Left colon (tissue), 2 donors: ENCODE results near the gene EPSTI1. TPM values are rescaled to one million over a fixed set of nuclear protein-coding genes. Genes with fewer than 3 reads are reported as not detected.

ENCODE experiments used
- ATAC-seq: fragments of 200-7000 bp; cut with Tn5 transposase; one replicate; pipeline ENCODE4 v1.9.1; 2020; ENCODE audit warnings: mild to moderate bottlenecking, moderate library complexity
- DNase-seq, 2 donors: peaks; one replicate each; pipeline ENCODE4 v3.0.0-alpha.2; 2020
- intact Hi-C, 2 donors: fragments of 100-400 bp; cut with DNase I in 1 of 2; cut with micrococcal nuclease in 1 of 2; formaldehyde crosslinking; loops; one replicate each; pipeline versions ENCODE4 v1.11.2 to v1.14.0; 2022; cut with DNase I, micrococcal nuclease
- total RNA-seq, 2 donors: library from RNA; stranded (reverse); fragmentation: NEBNext Ultra II Directional; extraction: Animal tissue kit (Norgen Biotek cat#: 25700); gene quantifications; one replicate each; pipeline ENCODE4 v1.2.1, GENCODE V29; 2021
- donor health status: DM: no; HTN: no; CAD: no.
- donor health status: DM: yes; HTN: yes; CAD: no.

The EPSTI1 gene
- total RNA-seq, 2 donors from 2014 or later: 9.4 to 24.2 TPM

DNA sequence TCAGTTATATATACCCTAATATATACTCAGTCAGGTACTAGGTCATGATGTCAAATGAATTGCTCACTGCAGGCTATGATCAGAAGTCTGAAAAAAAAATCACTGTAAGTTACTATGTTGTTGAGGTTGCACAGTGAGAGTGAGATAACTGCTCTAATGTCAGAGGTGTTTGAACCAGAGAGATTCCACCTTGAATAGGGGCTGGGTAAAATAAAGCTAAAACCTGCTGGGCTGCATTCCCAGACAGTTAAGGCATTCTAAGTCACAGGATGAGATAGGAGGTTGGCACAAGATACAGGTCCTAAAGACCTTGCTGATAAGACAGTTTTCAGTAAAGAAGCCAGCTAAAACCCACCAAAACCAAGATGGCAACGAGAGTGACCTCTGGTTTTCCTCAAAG, 10.2 kb downstream of the EPSTI1 start:
- DNase-seq: no peak
- intact Hi-C loops: no loop called here
- ATAC-seq: no peak

GRCh38 chr13:42981317-42981716, 10.7 kb downstream of the EPSTI1 start:
- ATAC-seq: no peak
- intact Hi-C loops: no loop called here

DNA sequence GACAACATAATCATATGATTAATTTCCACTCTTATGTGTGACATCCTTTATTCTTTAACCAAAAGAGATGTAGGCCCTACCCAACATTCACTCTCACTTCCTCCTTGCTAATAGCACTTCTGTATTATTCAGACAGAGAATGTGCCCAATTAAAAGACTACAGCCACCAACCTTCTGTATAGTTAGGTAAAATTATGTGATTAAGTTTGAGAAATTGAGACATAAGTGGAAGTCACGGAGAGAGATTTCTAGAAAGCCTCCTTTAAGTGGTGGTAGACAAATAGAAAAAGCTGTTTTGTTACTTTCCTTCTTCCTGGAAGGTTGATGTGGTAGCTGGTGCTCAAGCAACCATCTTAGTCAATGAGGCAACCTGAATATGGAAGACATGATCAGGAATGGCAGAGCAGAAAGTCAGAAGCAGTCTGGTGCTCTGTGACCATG, 14.8 kb downstream of the EPSTI1 start:
- intact Hi-C loops: loop anchor here in 1 of 2 donors (10.0 kb wide), 1 partner anchor 828 kb away; no protein-coding TSS in a partner anchor
- DNase-seq (no peak), ATAC-seq (no peak)

More at GRCh38 chr13:42981317-42981716, 10.7 kb downstream of the EPSTI1 start:
- no peak for DNase-seq

GRCh38 chr13:42976066-42976465, 16.0 kb downstream of the EPSTI1 start:
- DNase-seq: no peak
- intact Hi-C loops: loop anchor here in 1 of 2 donors (10.0 kb wide), 1 partner anchor 829 kb away; no protein-coding TSS in a partner anchor
- no peak for ATAC-seq

- DNase-seq (no peak), ATAC-seq (no peak)
- intact Hi-C loops: loop anchor here in 1 of 2 donors (10.0 kb wide), 1 partner anchor 831 kb away; no protein-coding TSS in a partner anchor
Measured at GRCh38 chr13:42973581-42973980, 18.5 kb downstream of the EPSTI1 start.

GRCh38 chr13:42971691-42972347, 20.2 kb downstream of the EPSTI1 start:
- intact Hi-C loops: loop anchor here in 1 of 2 donors (10.0 kb wide), 1 partner anchor 833 kb away; no protein-coding TSS in a partner anchor
- no peak for ATAC-seq
- DNase-seq: no peak

DNA sequence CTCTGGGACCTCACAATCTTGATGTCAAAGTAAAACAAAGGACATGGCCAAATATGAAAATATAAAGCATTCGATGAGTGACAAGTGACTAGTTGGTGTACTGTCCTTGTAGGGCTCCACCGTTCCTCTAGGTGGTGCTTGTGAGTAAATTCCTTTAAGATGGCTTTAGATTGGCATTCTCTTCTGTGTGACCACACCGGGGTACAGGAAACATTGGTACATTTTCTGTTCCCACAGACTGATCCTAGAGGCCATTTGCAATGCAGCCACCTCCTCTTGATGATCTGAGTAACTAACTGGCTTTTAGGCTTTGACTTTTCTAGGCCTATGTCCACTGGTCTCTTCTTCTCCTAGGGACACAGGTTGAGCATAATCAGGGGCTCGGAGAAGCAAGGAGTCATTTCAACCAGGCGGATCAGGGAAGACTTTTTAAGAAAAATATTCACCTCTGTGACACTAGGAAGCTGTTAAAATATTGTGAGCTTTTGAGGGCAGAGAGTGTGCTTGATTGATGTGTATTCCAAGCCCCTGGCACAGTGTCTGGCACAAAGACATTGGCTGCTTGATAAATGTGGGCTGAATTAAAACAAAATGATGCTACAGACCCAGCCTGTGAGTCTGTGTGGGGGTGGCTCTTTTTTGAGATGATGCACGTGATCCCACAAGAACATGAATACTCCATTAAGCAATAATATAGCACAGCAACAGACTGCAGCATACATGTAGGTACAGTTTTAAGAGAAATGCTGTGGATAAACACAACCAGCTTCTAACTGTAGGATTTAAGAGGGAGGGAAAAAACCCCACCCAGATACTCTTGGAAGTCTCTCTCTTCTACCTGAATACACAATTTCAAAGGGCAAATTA, 21.0 kb downstream of the EPSTI1 start:
- intact Hi-C loops: loop anchor here in 1 of 2 donors (10.0 kb wide), 1 partner anchor 834 kb away; no protein-coding TSS in a partner anchor
- ATAC-seq (peak; percentile 28), DNase-seq (peak in 1 of 2 donors; percentile 57)

- ATAC-seq: peak; percentile 68
- peak; percentile 74 to 92 for DNase-seq
- intact Hi-C loops: loop anchor here in 1 of 2 donors (10.0 kb wide), 1 partner anchor 835 kb away; no protein-coding TSS in a partner anchor
Measured at GRCh38 chr13:42969565-42970172, 22.4 kb downstream of the EPSTI1 start.

DNA sequence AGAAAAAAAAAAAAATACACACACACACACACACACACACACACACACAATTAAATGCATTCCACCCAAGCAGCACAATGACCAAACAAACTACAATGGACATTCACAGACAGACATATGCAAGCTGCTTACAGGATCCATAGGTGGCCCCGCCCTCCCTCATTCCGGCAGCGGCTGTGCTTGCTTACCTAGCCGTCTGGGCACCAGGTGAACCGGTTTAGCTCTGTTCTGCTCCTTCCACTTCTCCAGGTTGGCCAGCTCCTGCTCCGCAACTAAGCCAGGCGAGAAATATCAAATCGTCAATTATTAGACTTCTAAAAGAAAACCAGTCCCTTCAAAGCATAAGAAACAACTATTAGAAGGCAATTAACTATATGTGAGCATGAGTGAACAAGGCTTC, 23.1 kb downstream of the EPSTI1 start:
- DNase-seq (peak; percentile 89 to 90), ATAC-seq (peak; percentile 94)
- intact Hi-C loops: no loop called here

DNA sequence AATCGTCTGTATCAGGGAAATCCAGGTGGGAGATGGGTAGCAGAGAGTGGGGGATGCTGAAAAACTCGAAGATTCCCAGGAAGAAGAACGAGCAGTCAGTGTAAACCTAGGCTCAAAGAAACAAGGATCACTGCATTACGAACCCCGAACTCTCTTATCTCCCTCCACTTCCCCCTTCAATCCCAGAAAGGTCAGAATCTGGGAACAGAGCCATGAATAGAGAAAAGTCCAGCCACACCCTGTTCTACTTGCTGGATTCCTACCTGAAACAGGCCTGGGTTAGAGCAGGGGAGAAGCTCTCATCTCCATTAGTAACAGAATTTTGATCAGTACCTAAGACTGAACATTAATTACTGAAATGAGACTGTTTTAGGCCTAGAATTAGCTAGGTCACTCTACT, 24.4 kb downstream of the EPSTI1 start:
- intact Hi-C loops: no loop called here
- DNase-seq: peak in 1 of 2 donors; percentile 7

GRCh38 chr13:42965281-42965680, 26.8 kb downstream of the EPSTI1 start:
- intact Hi-C loops: no loop called here
- ATAC-seq (no peak), DNase-seq (no peak)

More for the DNA sequence above, 24.4 kb downstream of the EPSTI1 start:
- ATAC-seq: peak; percentile 86

DNA sequence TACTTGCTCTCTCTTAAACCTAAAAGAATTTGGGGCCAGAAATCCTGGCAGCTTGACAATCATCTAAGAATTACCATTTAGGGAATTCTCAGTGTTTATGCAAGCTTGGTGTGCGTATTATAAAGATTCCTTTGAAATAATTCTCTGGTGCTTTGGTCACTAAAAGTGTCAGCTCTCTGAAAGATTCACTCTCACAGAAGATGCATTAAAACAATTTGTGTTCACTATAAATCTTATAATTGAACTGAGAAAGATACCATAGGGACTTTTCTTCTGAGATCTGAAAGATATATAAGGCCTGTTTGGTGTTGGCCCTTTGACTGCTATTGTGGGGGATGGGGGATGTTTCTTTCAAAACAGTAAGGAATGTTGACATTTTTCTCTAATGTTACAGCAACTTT, 27.3 kb downstream of the EPSTI1 start:
- DNase-seq (no peak), ATAC-seq (no peak)
- intact Hi-C loops: no loop called here

GRCh38 chr13:42959615-42960014, 32.4 kb downstream of the EPSTI1 start:
- ATAC-seq: no peak
- no peak for DNase-seq
- intact Hi-C loops: no loop called here

- intact Hi-C loops: no loop called here
- ATAC-seq (no peak), DNase-seq (no peak)
Measured at GRCh38 chr13:42957881-42958280, 34.2 kb downstream of the EPSTI1 start.

DNA sequence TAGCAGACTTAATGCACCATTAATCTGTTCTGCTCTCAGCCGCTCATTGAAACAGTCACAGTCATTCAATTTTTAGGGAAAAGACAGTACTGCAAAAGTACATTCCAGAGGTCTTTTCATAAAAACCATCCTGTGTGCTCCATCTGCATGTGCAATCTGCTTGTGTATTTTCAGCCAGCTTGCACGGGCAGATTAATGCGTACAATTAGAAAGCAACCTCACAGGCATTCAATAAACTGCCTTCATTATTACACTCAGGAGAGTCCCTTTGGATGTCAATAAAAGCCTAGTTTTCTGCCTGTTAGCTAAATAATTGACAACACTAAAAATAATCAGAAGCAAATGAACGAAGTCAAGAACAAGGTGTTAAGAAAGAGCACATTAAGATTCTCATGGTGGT, 41.9 kb downstream of the EPSTI1 start:
- no peak for ATAC-seq
- intact Hi-C loops: no loop called here
- no peak for DNase-seq

DNA sequence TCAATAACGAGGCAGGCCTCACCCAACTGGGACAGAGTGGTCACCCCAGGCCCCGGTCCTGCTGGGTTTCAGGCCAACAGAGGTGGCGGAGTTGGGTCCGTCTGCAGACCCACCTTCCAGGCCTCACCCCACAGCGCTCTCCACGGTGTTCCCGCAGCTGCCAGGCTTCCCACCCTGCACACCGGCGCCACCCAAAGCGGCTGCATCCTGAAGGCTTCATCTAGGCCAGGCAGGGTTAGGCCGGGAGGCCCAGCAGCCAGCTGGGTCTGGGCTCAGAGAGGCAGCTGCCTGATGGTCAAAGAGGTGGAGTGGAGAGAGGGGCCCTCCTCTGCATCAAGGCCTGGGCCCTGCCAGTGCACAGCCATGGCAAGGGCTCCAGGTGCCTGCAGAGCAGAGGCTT, 44.1 kb downstream of the EPSTI1 start:
- no peak for DNase-seq

DNA sequence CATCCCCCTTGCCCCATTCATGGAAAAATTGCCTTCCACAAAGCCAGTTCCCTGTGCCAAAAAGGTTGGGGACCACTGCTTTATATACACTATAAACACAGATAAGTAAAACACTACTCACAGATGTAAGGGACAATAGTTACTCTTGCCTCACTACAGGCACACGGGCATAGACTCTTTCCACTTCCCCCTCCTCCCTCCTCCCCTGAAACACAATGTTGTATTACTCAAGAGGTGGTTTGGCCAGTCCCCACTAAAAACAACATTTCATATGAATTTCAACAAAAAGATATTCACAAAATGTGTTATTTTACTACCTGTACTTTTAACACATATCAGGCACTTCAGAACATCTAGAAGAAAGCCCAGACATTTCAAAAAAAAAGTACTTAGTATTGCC, 45.1 kb downstream of the EPSTI1 start:
- ATAC-seq: no peak
- intact Hi-C loops: no loop called here

More for the DNA sequence above, 44.1 kb downstream of the EPSTI1 start:
- intact Hi-C loops: no loop called here
- no peak for ATAC-seq

DNA sequence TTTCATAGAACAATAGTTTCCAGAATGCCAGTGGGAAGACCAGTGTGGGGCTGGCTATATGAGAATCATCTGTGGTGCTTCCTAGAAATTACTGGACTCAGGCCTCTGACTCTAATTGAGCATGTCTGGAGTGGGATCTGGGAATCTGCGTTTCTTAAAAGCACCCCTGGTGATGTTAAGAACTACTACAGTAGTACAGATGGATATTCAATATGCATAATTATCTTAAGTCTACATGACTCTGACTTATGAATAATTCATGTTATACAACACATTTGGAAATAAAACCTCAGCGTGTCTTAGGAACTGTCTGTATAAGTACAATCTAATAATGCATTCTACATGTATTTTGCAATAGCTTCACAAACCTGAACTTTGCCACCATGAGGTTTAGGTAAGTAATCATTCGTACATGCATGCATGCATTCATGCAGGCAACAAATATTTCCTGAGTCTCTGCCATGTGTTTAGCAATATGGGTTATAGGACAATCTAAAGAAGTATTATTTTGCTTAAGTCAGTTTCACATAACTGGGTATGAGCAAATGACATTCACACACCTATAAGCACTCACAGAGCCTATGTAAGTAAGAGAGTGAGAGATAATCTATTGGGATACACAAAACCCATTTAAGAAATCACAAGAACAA, 62.0 kb downstream of the EPSTI1 start:
- intact Hi-C loops: no loop called here
- DNase-seq: no peak
- ATAC-seq: no peak

More for the DNA sequence above, 45.1 kb downstream of the EPSTI1 start:
- no peak for DNase-seq

- intact Hi-C loops: no loop called here
- DNase-seq (no peak), ATAC-seq (peak; percentile 86)
Measured at GRCh38 chr13:42926555-42926954, 65.5 kb downstream of the EPSTI1 start.
